ENCODE data around the gene EHBP1. TPM values are rescaled to one million over a fixed set of nuclear protein-coding genes. Genes with fewer than 3 reads are reported as not detected.

EHBP1 gene
- total and polyA plus RNA-seq, 7 experiments from 2014 or later, result 12.3 to 31.5 (median 27.7) TPM

DNA sequence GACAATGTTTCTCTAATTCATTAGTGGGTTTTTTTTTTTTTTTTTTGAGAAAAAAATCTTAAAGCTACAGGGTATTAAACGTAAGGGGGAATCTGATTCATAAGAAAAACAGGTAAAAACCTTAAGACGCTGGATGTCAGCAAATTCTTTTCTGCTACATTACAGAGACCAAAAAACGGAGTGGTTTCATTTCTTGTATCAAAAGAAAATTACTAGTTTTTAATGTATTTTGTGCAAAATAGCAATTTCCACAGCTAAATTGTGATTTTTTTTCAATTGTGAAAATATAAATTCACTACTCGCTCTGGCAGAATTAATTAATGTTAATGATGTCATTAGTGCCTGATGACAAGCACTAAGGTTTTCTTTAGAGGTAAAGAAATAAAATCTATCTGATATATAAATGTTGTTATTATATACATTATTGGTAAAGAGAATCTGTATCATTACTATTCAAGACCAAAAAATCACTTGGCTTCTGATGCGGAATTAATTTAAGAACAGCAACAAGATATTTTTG, 355.0 kb downstream of the EHBP1 start:
- ATAC-seq, result no peak
- DNase-seq, result no peak
- Mint-ChIP-seq H3K36me3 (peaks cover 0 to 11% (median 0%) of the 10 kb centered on the region in 5 donors), H3K4me1 (peaks cover 20 to 40% (median 37%) of the 10 kb centered on the region in 7 donors), H3K9me3 (peaks cover 0 to 28% (median 8%) of the 10 kb centered on the region in 11 donors), H3K27ac (no peak overlapping the region), H3K27me3 (peaks cover 72 to 80% (median 78%) of the 10 kb centered on the region in 5 donors), H3K4me3 (peak overlapping the region in 5 of 10 donors; percentile 64 to 77 (median 71))
- H3K4me3 ChIP-seq (ENCODE audit: low read length), result no peak overlapping the region
- no peaks in the 10 kb centered on the region for H3K9me3 ChIP-seq (ENCODE audit: control insufficient read depth in 2 of 3, low read length in 3 of 3)
- H3K4me1 ChIP-seq (ENCODE audit: control insufficient read depth in 2 of 2, insufficient read depth in 2 of 2, low read length in 2 of 2), result peaks cover 0 to 16% of the 10 kb centered on the region in 2 donors
- H3K27ac ChIP-seq (ENCODE audit: low read depth, low read length), result no peak overlapping the region
- intact Hi-C loops (cut with micrococcal nuclease), result no loop called here
- no peaks in the 10 kb centered on the region for H3K36me3 ChIP-seq (ENCODE audit: control insufficient read depth in 2 of 3, insufficient read depth in 3 of 3, low read length in 3 of 3)
- peaks cover 0 to 9% of the 10 kb centered on the region in 2 donors for H3K27me3 ChIP-seq (ENCODE audit: control insufficient read depth in 2 of 2, insufficient read depth in 2 of 2, low read length in 2 of 2)
- POLR2A ChIA-PET, result no interaction called here
- CTCF ChIA-PET, result no interaction called here

DNA sequence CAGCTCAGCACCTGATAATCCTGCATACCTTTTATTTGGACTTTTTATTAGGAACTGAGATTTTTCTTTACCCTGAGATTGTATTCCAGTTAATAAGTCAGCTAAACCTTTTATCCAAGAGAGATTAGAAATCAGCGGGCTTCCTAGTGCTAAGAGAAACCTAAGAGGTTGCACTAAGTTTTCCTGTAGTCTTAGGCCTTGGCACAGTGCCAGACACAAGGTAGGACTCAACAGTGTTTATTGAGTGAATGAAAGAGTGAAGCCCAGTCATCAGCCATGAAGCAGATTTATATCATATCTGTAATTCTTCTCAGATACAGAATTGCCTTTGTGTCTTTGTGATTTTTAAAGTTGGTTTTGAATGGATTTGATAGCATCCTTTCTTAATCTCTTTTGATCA, 358.7 kb downstream of the EHBP1 start:
- ChIA-PET CTCF (no interaction called here), POLR2A (no interaction called here)
- Histone ChIP-seq H3K9me3 (ENCODE audit: control insufficient read depth in 2 of 3, low read length in 3 of 3) (no peaks in the 10 kb centered on the region), H3K27ac (ENCODE audit: low read depth, low read length) (no peak overlapping the region), H3K36me3 (ENCODE audit: control insufficient read depth in 2 of 3, insufficient read depth in 3 of 3, low read length in 3 of 3) (no peaks in the 10 kb centered on the region), H3K4me1 (ENCODE audit: control insufficient read depth in 2 of 2, insufficient read depth in 2 of 2, low read length in 2 of 2) (peaks cover 0 to 4% of the 10 kb centered on the region in 2 donors), H3K4me3 (ENCODE audit: low read length) (no peak overlapping the region), H3K27me3 (ENCODE audit: control insufficient read depth in 2 of 2, insufficient read depth in 2 of 2, low read length in 2 of 2) (peaks cover 0 to 9% of the 10 kb centered on the region in 2 donors)
- H3K36me3 Mint-ChIP-seq, result peaks cover 0 to 5% (median 0%) of the 10 kb centered on the region in 5 donors
- no peak for DNase-seq
- intact Hi-C loops (cut with micrococcal nuclease), result no loop called here
- H3K4me1 Mint-ChIP-seq, result peaks cover 0 to 7% (median 5%) of the 10 kb centered on the region in 7 donors
- no peak for ATAC-seq
- H3K9me3 Mint-ChIP-seq, result peaks cover 0 to 28% (median 9%) of the 10 kb centered on the region in 11 donors
- peaks cover 62 to 70% (median 65%) of the 10 kb centered on the region in 5 donors for H3K27me3 Mint-ChIP-seq
- no peak overlapping the region for H3K27ac Mint-ChIP-seq
- H3K4me3 Mint-ChIP-seq, result no peak overlapping the region

DNA sequence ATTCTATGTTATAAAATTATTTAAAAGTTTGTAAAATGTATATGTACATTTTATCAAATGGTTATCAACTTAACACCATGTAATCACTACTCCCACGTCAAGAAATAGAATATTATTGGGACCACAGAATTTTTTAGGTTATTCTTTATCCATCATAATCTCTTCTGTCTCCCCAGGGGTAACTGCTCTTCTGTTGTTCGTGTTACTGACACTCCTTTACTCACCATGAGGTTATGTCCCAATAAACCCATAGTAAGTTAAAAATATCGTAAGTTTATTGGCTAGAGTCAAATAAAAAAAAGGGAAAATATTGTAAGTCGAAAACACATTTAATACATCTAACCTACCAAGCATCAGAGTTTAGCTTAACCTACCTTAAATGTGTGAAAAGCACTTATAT, 359.1 kb downstream of the EHBP1 start:
- Histone ChIP-seq H3K4me1 (ENCODE audit: control insufficient read depth in 2 of 2, insufficient read depth in 2 of 2, low read length in 2 of 2) (no peaks in the 10 kb centered on the region), H3K36me3 (ENCODE audit: control insufficient read depth in 2 of 3, insufficient read depth in 3 of 3, low read length in 3 of 3) (no peaks in the 10 kb centered on the region), H3K27me3 (ENCODE audit: control insufficient read depth in 2 of 2, insufficient read depth in 2 of 2, low read length in 2 of 2) (peaks cover 0 to 9% of the 10 kb centered on the region in 2 donors), H3K9me3 (ENCODE audit: control insufficient read depth in 2 of 3, low read length in 3 of 3) (no peaks in the 10 kb centered on the region), H3K27ac (ENCODE audit: low read depth, low read length) (no peak overlapping the region), H3K4me3 (ENCODE audit: low read length) (no peak overlapping the region)
- intact Hi-C loops (cut with micrococcal nuclease), result no loop called here
- H3K4me3 Mint-ChIP-seq, result no peak overlapping the region
- POLR2A ChIA-PET, result no interaction called here
- peaks cover 0 to 5% (median 0%) of the 10 kb centered on the region in 5 donors for H3K36me3 Mint-ChIP-seq
- peaks cover 0 to 7% (median 5%) of the 10 kb centered on the region in 7 donors for H3K4me1 Mint-ChIP-seq
- CTCF ChIA-PET, result no interaction called here
- H3K27me3 Mint-ChIP-seq, result peaks cover 62 to 70% (median 67%) of the 10 kb centered on the region in 5 donors
- no peak overlapping the region for H3K27ac Mint-ChIP-seq
- ATAC-seq (no peak), DNase-seq (no peak)
- peaks cover 0 to 28% (median 9%) of the 10 kb centered on the region in 11 donors for H3K9me3 Mint-ChIP-seq

DNA sequence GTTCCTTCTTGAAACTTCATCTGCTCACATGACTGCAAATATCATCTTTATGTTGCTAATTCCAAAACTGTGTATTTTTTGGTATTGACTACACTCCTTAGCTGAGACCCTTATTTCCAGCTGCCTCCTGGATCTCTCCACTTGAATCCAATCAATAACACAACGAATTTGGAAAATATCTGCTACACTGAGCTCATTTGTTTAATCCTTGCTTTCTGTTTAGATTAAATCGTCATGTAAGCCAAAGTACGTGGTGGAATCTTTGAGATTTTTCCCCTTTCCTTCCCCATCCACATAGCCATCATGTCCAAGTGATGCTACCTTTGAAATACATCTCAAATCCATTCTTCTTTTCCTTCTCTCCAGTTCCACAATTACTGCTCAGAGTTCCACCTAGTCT, 360.8 kb downstream of the EHBP1 start:
- Histone ChIP-seq H3K27ac (ENCODE audit: low read depth, low read length) (no peak overlapping the region), H3K4me1 (ENCODE audit: control insufficient read depth in 2 of 2, insufficient read depth in 2 of 2, low read length in 2 of 2) (no peaks in the 10 kb centered on the region), H3K9me3 (ENCODE audit: control insufficient read depth in 2 of 3, low read length in 3 of 3) (no peaks in the 10 kb centered on the region), H3K27me3 (ENCODE audit: control insufficient read depth in 2 of 2, insufficient read depth in 2 of 2, low read length in 2 of 2) (peaks cover 0 to 5% of the 10 kb centered on the region in 2 donors), H3K4me3 (ENCODE audit: low read length) (no peak overlapping the region), H3K36me3 (ENCODE audit: control insufficient read depth in 2 of 3, insufficient read depth in 3 of 3, low read length in 3 of 3) (no peaks in the 10 kb centered on the region)
- no peaks in the 10 kb centered on the region for H3K4me1 Mint-ChIP-seq
- intact Hi-C loops (cut with micrococcal nuclease), result no loop called here
- no peak overlapping the region for H3K4me3 Mint-ChIP-seq
- H3K27me3 Mint-ChIP-seq, result peaks cover 51 to 56% (median 54%) of the 10 kb centered on the region in 5 donors
- DNase-seq, result no peak
- H3K27ac Mint-ChIP-seq, result no peak overlapping the region
- ATAC-seq, result no peak
- no peaks in the 10 kb centered on the region for H3K36me3 Mint-ChIP-seq
- H3K9me3 Mint-ChIP-seq, result peaks cover 0 to 17% (median 2%) of the 10 kb centered on the region in 11 donors
- CTCF ChIA-PET, result no interaction called here
- POLR2A ChIA-PET, result no interaction called here

DNA sequence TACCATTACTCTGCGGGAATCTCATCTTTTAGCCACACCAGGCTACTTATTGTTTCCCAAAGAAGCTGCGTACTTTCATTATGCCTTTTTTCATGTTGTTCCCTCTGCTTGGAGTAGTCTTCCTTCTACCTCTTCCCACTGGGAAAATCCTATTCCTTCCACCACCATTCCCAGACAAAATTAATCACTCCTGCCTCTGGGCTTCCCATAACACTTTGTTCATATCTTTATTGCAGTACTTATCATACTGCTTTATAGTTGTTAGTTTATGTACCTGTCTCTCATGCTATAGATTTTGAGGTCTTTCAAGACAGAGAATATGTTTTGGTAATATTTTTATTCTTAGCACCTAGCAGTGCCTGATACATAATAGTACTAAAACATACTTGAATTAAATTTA, 361.3 kb downstream of the EHBP1 start:
- DNase-seq, result no peak
- H3K27ac Mint-ChIP-seq, result no peak overlapping the region
- no peak overlapping the region for H3K4me3 ChIP-seq (ENCODE audit: low read length)
- H3K27ac ChIP-seq (ENCODE audit: low read depth, low read length), result no peak overlapping the region
- H3K36me3 ChIP-seq (ENCODE audit: control insufficient read depth in 2 of 3, insufficient read depth in 3 of 3, low read length in 3 of 3), result no peaks in the 10 kb centered on the region
- no peaks in the 10 kb centered on the region for H3K9me3 ChIP-seq (ENCODE audit: control insufficient read depth in 2 of 3, low read length in 3 of 3)
- intact Hi-C loops (cut with micrococcal nuclease), result no loop called here
- H3K4me1 Mint-ChIP-seq, result no peaks in the 10 kb centered on the region
- no peaks in the 10 kb centered on the region for H3K4me1 ChIP-seq (ENCODE audit: control insufficient read depth in 2 of 2, insufficient read depth in 2 of 2, low read length in 2 of 2)
- H3K27me3 Mint-ChIP-seq, result peaks cover 45 to 52% (median 48%) of the 10 kb centered on the region in 5 donors
- no peaks in the 10 kb centered on the region for H3K36me3 Mint-ChIP-seq
- ChIA-PET POLR2A (no interaction called here), CTCF (no interaction called here)
- H3K4me3 Mint-ChIP-seq, result no peak overlapping the region
- peaks cover 0 to 14% (median 2%) of the 10 kb centered on the region in 11 donors for H3K9me3 Mint-ChIP-seq
- no peaks in the 10 kb centered on the region for H3K27me3 ChIP-seq (ENCODE audit: control insufficient read depth in 2 of 2, insufficient read depth in 2 of 2, low read length in 2 of 2)
- ATAC-seq, result no peak

DNA sequence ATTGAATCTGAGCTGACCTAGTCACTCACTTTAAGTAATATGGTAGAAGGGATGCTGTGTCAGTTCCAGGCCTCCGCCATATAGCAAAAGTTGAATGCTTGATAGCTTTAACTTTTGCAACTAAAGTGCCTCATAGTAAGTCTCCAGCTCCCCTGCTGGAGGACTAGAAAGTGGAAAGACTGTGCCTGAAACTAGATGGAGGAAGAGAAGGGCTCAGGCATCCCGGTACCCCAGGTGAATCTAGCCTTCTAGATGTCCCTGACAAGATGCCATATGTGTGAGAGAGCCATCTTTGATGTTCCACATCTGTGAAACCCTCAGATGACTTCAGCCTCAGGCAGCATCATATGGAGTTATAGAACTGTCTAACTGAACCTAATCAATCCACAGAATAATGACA, 366.2 kb downstream of the EHBP1 start:
- H3K36me3 Mint-ChIP-seq, result no peaks in the 10 kb centered on the region
- H3K27ac ChIP-seq (ENCODE audit: low read depth, low read length), result no peak overlapping the region
- ATAC-seq, result no peak
- ChIA-PET CTCF (no interaction called here), POLR2A (no interaction called here)
- H3K4me3 Mint-ChIP-seq, result no peak overlapping the region
- H3K27ac Mint-ChIP-seq, result no peak overlapping the region
- H3K9me3 ChIP-seq (ENCODE audit: control insufficient read depth in 2 of 3, low read length in 3 of 3), result no peaks in the 10 kb centered on the region
- no peak for DNase-seq
- H3K36me3 ChIP-seq (ENCODE audit: control insufficient read depth in 2 of 3, insufficient read depth in 3 of 3, low read length in 3 of 3), result no peaks in the 10 kb centered on the region
- intact Hi-C loops (cut with micrococcal nuclease), result no loop called here
- no peak overlapping the region for H3K4me3 ChIP-seq (ENCODE audit: low read length)
- peaks cover 15 to 43% (median 22%) of the 10 kb centered on the region in 5 donors for H3K27me3 Mint-ChIP-seq
- H3K9me3 Mint-ChIP-seq, result peaks cover 0 to 3% (median 0%) of the 10 kb centered on the region in 11 donors
- no peaks in the 10 kb centered on the region for H3K27me3 ChIP-seq (ENCODE audit: control insufficient read depth in 2 of 2, insufficient read depth in 2 of 2, low read length in 2 of 2)
- no peaks in the 10 kb centered on the region for H3K4me1 ChIP-seq (ENCODE audit: control insufficient read depth in 2 of 2, insufficient read depth in 2 of 2, low read length in 2 of 2)
- no peaks in the 10 kb centered on the region for H3K4me1 Mint-ChIP-seq

DNA sequence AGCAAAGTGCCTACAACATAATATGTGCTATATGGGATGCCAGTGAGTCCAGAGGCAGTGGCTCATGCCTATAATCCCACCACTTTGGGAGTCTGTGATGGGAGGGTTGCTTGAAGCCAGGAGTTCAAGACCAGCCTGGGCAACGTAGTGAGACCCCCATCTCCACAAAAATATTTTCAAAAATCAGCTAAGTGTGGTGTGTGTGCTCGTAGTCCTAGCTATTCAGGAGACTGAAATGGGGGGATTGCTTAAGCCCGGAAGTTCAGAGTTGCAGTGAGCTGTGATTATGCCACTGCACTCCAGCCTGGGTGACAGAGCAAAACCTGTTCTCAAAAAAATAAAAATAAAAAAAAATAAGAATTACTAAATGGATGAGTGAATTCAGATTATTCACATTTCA, 368.5 kb downstream of the EHBP1 start:
- no peaks in the 10 kb centered on the region for H3K36me3 Mint-ChIP-seq
- Histone ChIP-seq H3K36me3 (ENCODE audit: control insufficient read depth in 2 of 3, insufficient read depth in 3 of 3, low read length in 3 of 3) (no peaks in the 10 kb centered on the region), H3K9me3 (ENCODE audit: control insufficient read depth in 2 of 3, low read length in 3 of 3) (no peaks in the 10 kb centered on the region), H3K27me3 (ENCODE audit: control insufficient read depth in 2 of 2, insufficient read depth in 2 of 2, low read length in 2 of 2) (no peaks in the 10 kb centered on the region), H3K4me3 (ENCODE audit: low read length) (no peak overlapping the region), H3K4me1 (ENCODE audit: control insufficient read depth in 2 of 2, insufficient read depth in 2 of 2, low read length in 2 of 2) (no peaks in the 10 kb centered on the region), H3K27ac (ENCODE audit: low read depth, low read length) (no peak overlapping the region)
- no peak for DNase-seq
- H3K27ac Mint-ChIP-seq, result no peak overlapping the region
- no peak for ATAC-seq
- no peaks in the 10 kb centered on the region for H3K4me1 Mint-ChIP-seq
- ChIA-PET CTCF (no interaction called here), POLR2A (no interaction called here)
- H3K4me3 Mint-ChIP-seq, result no peak overlapping the region
- peaks cover 12 to 50% (median 28%) of the 10 kb centered on the region in 5 donors for H3K27me3 Mint-ChIP-seq
- intact Hi-C loops (cut with micrococcal nuclease), result no loop called here
- peaks cover 0 to 2% (median 0%) of the 10 kb centered on the region in 11 donors for H3K9me3 Mint-ChIP-seq

All from naive thymus-derived CD4-positive, alpha-beta T cell (primary cell).